ENCODE measurements around the gene C6orf136. TPM values are rescaled to one million over a fixed set of nuclear protein-coding genes. Genes with fewer than 3 reads are reported as not detected.

The C6orf136 gene
- total and polyA plus RNA-seq, 5 donors = 37.9 to 53.0 (median 46.3) TPM

DNA sequence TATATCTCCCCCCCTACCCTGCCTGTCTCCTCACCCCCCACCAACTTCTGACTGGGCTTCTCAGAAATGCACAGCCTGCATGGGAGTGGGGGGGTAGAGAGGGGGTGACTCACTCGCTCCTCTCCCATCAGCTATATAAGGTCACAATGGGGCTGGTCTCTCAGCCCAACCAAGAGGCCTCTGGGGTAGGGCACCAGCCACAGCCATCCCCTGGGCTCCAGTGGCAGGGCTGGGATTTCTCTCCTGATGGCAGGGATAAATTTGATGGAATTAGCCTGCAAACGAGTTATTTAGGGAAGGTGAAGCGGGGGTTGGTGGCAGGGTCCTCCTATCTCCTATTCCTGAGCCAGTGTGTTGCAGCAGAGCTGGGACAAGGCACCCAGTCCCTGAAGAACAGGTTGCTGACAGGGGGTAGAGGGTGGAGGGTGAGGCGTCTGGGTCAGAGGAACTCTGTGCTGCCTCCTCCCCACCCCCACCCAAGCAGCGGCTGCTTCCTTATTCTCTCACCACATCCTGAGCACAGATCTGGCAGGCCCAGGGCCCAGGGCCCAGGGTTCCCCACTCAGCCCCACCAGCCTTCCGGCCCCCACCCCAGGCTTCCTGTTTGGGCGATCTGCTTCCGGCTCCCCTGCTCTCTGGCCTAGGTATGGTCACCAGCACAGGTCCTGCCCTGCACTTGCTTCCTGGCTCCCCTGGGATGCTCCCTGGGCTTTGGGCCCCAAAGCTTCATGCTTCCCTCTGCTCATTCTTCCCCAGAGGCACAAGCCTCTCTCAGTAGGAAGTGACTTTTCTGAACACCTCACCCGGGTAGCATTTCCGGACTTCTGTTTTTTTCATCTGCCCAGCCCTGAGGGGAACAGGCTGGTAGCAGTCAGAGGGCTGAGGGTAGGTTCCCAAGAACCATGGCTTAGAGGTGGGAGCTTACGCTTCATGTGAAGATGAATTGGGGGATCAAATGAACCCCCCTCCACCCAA, 35.5 kb downstream of the C6orf136 start:
- 8% methylated on average over 11 of the region's 11 CpGs for WGBS
- Histone ChIP-seq H3K27ac (ENCODE audit: low read length) (peak overlapping the region; percentile 83), H3K4me3 (ENCODE audit: low read length) (peak overlapping the region; percentile 88), H3K4me1 (ENCODE audit: control insufficient read depth, insufficient read depth, low read length) (peaks cover 7% of the 10 kb centered on the region), H3K27me3 (ENCODE audit: control insufficient read depth, insufficient read depth) (no peaks in the 10 kb centered on the region), H3K9me3 (ENCODE audit: control insufficient read depth, low read length) (no peaks in the 10 kb centered on the region)
- ATAC-seq = peak; percentile 27 to 67
- DNase-seq = peak; percentile 82 to 94 (median 94)
- intact Hi-C loops (cut with DNase I) = loop anchor here in 1 of 4 donors (2.0 kb wide), 1 partner anchor 40 kb away; no protein-coding TSS in a partner anchor

GRCh38 chr6:30683183-30683979, 36.4 kb downstream of the C6orf136 start:
- Histone ChIP-seq H3K27me3 (ENCODE audit: control insufficient read depth, insufficient read depth) (no peaks in the 10 kb centered on the region), H3K4me1 (ENCODE audit: control insufficient read depth, insufficient read depth, low read length) (peaks cover 7% of the 10 kb centered on the region), H3K4me3 (ENCODE audit: low read length) (peak overlapping the region; percentile 88), H3K9me3 (ENCODE audit: control insufficient read depth, low read length) (no peaks in the 10 kb centered on the region), H3K27ac (ENCODE audit: low read length) (peak overlapping the region; percentile 83)
- DNase-seq (peak in 1 of 3 donors; percentile 67), ATAC-seq (no peak)
- WGBS = 11% methylated on average over 7 of the region's 7 CpGs
- intact Hi-C loops (cut with DNase I) = loop anchor here in 1 of 4 donors (2.0 kb wide), 1 partner anchor 39 kb away; no protein-coding TSS in a partner anchor

GRCh38 chr6:30683980-30684338, 37.0 kb downstream of the C6orf136 start:
- DNase-seq (peak in 1 of 3 donors; percentile 45), ATAC-seq (no peak)
- intact Hi-C loops (cut with DNase I) = loop anchor here in 2 of 4 donors (2.0 kb wide), 1 partner anchor 39 kb away; no protein-coding TSS in a partner anchor
- peak overlapping the region; percentile 88 for H3K4me3 ChIP-seq (ENCODE audit: low read length)
- H3K4me1 ChIP-seq (ENCODE audit: control insufficient read depth, insufficient read depth, low read length) = peaks cover 7% of the 10 kb centered on the region
- H3K9me3 ChIP-seq (ENCODE audit: control insufficient read depth, low read length) = no peaks in the 10 kb centered on the region
- H3K27me3 ChIP-seq (ENCODE audit: control insufficient read depth, insufficient read depth) = no peaks in the 10 kb centered on the region
- 15% methylated on average over 2 of the region's 2 CpGs for WGBS
- H3K27ac ChIP-seq (ENCODE audit: low read length) = peak overlapping the region; percentile 68

DNA sequence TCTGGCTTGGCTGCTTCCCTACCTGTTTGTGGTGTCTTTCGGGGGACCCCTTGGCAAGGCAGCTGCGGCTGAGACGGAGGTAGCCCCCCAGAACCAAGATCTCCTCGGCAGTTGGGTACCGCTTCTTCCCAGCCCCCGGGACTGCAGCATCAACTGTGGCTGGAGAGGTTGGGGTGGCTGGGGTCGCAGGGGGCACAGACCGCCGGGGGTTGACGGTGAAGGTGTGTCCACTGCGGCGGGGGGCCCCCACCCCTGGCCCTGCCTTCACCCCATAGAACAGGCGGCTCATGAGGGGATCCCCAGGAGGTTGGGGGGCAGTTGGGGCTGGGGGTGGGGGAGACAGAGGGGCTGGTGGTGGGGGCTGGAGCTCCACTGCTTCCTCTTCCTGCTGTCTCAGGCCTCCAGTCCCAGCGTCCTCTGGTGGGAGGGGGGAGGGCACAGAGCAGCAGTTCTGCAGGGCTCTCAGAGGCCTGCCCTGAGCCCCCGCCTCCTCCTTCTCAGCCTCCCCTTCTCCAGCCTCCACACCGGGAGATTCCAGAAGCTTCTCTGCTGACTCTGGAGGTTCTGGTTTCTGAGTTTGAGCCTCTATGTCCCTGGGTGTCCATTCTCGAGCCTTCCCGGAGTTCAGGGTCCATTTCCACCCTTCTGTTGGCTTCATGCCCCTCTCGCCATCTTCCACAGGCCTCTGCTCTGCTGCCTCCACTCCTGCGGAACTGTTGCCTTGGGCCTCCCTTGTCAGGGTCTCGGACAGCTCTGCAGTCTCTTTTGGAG, 37.6 kb downstream of the C6orf136 start:
- DNase-seq (peak; percentile 60 to 84 (median 83)), ATAC-seq (no peak)
- Histone ChIP-seq H3K4me1 (ENCODE audit: control insufficient read depth, insufficient read depth, low read length) (peaks cover 7% of the 10 kb centered on the region), H3K27ac (ENCODE audit: low read length) (peak overlapping the region; percentile 82), H3K9me3 (ENCODE audit: control insufficient read depth, low read length) (no peaks in the 10 kb centered on the region), H3K27me3 (ENCODE audit: control insufficient read depth, insufficient read depth) (no peaks in the 10 kb centered on the region), H3K4me3 (ENCODE audit: low read length) (peak overlapping the region; percentile 88)
- intact Hi-C loops (cut with DNase I) = loop anchor here in 1 of 4 donors (2.0 kb wide), 1 partner anchor 38 kb away; no protein-coding TSS in a partner anchor
- WGBS = 23% methylated on average over 21 of the region's 21 CpGs

- intact Hi-C loops (cut with DNase I) = loop anchor here in 2 of 4 donors (2.0 kb wide), 2 partner anchors 35 to 37 kb away; partner anchors contain the start of gene TUBB (in 1 of the 2)
- H3K4me1 ChIP-seq (ENCODE audit: control insufficient read depth, insufficient read depth, low read length) = peaks cover 10% of the 10 kb centered on the region
- 26% methylated on average over 29 of the region's 29 CpGs for WGBS
Observed at GRCh38 chr6:30685157-30686008, 38.5 kb downstream of the C6orf136 start.

GRCh38 chr6:30686009-30686907, 39.3 kb downstream of the C6orf136 start, which contains the start of gene PPP1R18:
Gene PPP1R18, minus strand, starts transcription at chr6:30686645. Its CDS starts 627 bp downstream, at chr6:30686018.
- Histone ChIP-seq H3K27ac (ENCODE audit: low read length) (peak within 1 kb of the TSS; percentile 99), H3K9me3 (ENCODE audit: control insufficient read depth, low read length) (no peaks in the 10 kb centered on the region), H3K27me3 (ENCODE audit: control insufficient read depth, insufficient read depth) (no peaks in the 10 kb centered on the region), H3K4me3 (ENCODE audit: low read length) (peak within 1 kb of the TSS; percentile 88), H3K4me1 (ENCODE audit: control insufficient read depth, insufficient read depth, low read length) (peaks cover 10% of the 10 kb centered on the region)
- peak; percentile 71 to 72 for ATAC-seq
- peak; percentile 90 to 96 (median 95) for DNase-seq
- WGBS = 1% methylated on average over 41 of the region's 41 CpGs
- intact Hi-C loops (cut with DNase I) = loop anchor here in 1 of 4 donors (2.0 kb wide), 1 partner anchor 35 kb away; the partner anchor contains the start of gene TUBB

More at GRCh38 chr6:30685157-30686008, 38.5 kb downstream of the C6orf136 start:
- DNase-seq (peak; percentile 41 to 77 (median 74)), ATAC-seq (no peak)
- no peaks in the 10 kb centered on the region for H3K9me3 ChIP-seq (ENCODE audit: control insufficient read depth, low read length)
- H3K4me3 ChIP-seq (ENCODE audit: low read length) = peak overlapping the region; percentile 88
- peak overlapping the region; percentile 82 for H3K27ac ChIP-seq (ENCODE audit: low read length)
- H3K27me3 ChIP-seq (ENCODE audit: control insufficient read depth, insufficient read depth) = no peaks in the 10 kb centered on the region

GRCh38 chr6:30686908-30687658, 40.1 kb downstream of the C6orf136 start:
- ATAC-seq = peak; percentile 84
- peak overlapping the region; percentile 99 for H3K27ac ChIP-seq (ENCODE audit: low read length)

GRCh38 chr6:30687659-30688431, 40.9 kb downstream of the C6orf136 start:
- peak overlapping the region; percentile 99 for H3K27ac ChIP-seq (ENCODE audit: low read length)
- H3K4me1 ChIP-seq (ENCODE audit: control insufficient read depth, insufficient read depth, low read length) = peaks cover 8% of the 10 kb centered on the region
- ATAC-seq = no peak

More at GRCh38 chr6:30686908-30687658, 40.1 kb downstream of the C6orf136 start:
- Histone ChIP-seq H3K4me3 (ENCODE audit: low read length) (peak overlapping the region; percentile 88), H3K9me3 (ENCODE audit: control insufficient read depth, low read length) (no peaks in the 10 kb centered on the region), H3K27me3 (ENCODE audit: control insufficient read depth, insufficient read depth) (no peaks in the 10 kb centered on the region), H3K4me1 (ENCODE audit: control insufficient read depth, insufficient read depth, low read length) (peaks cover 8% of the 10 kb centered on the region)
- WGBS = under 1% methylated on average over 52 of the region's 52 CpGs
- intact Hi-C loops (cut with DNase I) = loop anchor here in 1 of 4 donors (2.0 kb wide), 1 partner anchor 34 kb away; the partner anchor contains the start of gene TUBB
- peak; percentile 99 for DNase-seq

More at GRCh38 chr6:30687659-30688431, 40.9 kb downstream of the C6orf136 start:
- Histone ChIP-seq H3K9me3 (ENCODE audit: control insufficient read depth, low read length) (no peaks in the 10 kb centered on the region), H3K27me3 (ENCODE audit: control insufficient read depth, insufficient read depth) (no peaks in the 10 kb centered on the region), H3K4me3 (ENCODE audit: low read length) (peak overlapping the region; percentile 88)
- DNase-seq = peak; percentile 63 to 84 (median 82)
- WGBS = 9% methylated on average over 22 of the region's 22 CpGs
- intact Hi-C loops (cut with DNase I) = loop anchor here in 1 of 4 donors (2.0 kb wide), 1 partner anchor 33 kb away; the partner anchor contains the start of gene TUBB

Data from right cardiac atrium (tissue), 5 donors.